NCI-H2227 (cell line): ENCODE measurements around the gene LIPA.
"Not testable (repeated sequence)": the region's sequence is repeated elsewhere in the genome, so short reads cannot be mapped to it uniquely, and the experiment has no call there.

Experiments
- DNase-seq: peaks from one replicate; lab custom pipeline; 2025; ENCODE audit not compliant: unreplicated experiment; lab: John Stamatoyannopoulos, UW

Gene LIPA

DNA sequence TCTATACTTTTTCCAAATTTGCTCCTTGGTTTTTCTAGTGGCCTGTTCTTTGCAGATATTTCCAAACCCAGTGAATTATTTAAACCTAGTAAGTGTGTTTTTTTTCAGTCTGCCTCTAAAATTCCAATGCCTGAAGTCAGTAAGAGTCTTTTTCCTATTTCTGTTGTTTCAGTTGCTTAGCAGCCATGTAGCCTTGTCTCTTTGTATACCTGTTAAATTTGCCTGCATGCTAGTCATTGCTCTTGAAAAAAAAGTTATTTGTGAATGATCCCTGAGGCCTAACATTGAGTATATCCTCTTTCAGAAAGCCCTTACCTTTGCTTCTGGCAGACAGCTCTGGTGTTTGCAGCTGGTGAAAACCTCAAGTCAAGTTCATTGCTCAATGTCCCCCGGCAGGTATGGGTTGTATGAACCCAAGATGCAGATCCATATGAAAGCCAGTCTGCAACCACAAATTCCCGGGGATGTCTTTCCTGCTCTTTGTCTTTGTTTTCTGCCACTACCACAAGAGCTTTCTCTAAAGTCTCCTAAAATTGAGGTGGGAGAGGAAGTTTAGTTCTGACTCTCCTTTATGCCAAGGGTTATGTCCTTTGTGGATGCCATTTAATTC is 80.2 kb downstream of the LIPA start:
- DNase-seq = no peak

GRCh38 chr10:89168354-89168900 is 83.1 kb downstream of the LIPA start:
- not testable (repeated sequence) for DNase-seq

- no peak for DNase-seq
Measured at GRCh38 chr10:89167915-89168314, 83.7 kb downstream of the LIPA start.

- DNase-seq = no peak
Measured at GRCh38 chr10:89165923-89166322, 85.7 kb downstream of the LIPA start.

- no peak for DNase-seq
Measured at GRCh38 chr10:89164920-89165319, 86.7 kb downstream of the LIPA start.

GRCh38 chr10:89164080-89164479 is 87.5 kb downstream of the LIPA start:
- DNase-seq = no peak
